Prostate gland (tissue), 2 donors: Measurements from ENCODE around the gene PIP4P1.

Experiments used
- CTCF ChIP-seq, 4 experiments: fragments of 200-600 bp in 2 of 4; fragments of 450-650 bp in 2 of 4; sonication (generic) in 2 of 4; IDR thresholded peaks; 1 replicate in 3 of 4; 2 replicates in 1 of 4; pipeline ENCODE4 v1.5.1; 2016 to 2019; ENCODE audit warnings: antibody characterized with exemption in 4 of 4, mild to moderate bottlenecking in 2 of 4, moderate library complexity in 2 of 4
- POLR2A ChIP-seq: fragments of 450-650 bp; IDR thresholded peaks from one replicate; pipeline ENCODE4 v1.6.1; 2016; ENCODE audit warnings: antibody characterized with exemption, mild to moderate bottlenecking
- POLR2AphosphoS5 ChIP-seq: sonication (generic); formaldehyde crosslinking; IDR thresholded peaks from one replicate; pipeline ENCODE4 v1.6.1; 2017; ENCODE audit warnings: antibody characterized with exemption

GRCh38 chr14:20487396-20487725 is 26.1 kb upstream of the PIP4P1 start:
- no peak for TF ChIP-seq POLR2A
- no peak for TF ChIP-seq CTCF (IDR thresholded peaks at IDR 0.05)
- no peak for TF ChIP-seq POLR2AphosphoS5
